Activated CD8-positive, alpha-beta T cell treated with anti-CD3 and anti-CD28 coated beads for 36 hours (primary cell): ENCODE measurements around the gene NXN. TPM values are rescaled to one million over a fixed set of nuclear protein-coding genes. Genes with fewer than 3 reads are reported as not detected.

Experiments
- ATAC-seq: fragments of 200-7000 bp; cut with Tn5 transposase; one replicate; pipeline ENCODE4 v1.10.0; 2021; ENCODE audit warnings: mild to moderate bottlenecking, moderate library complexity
- CTCF ChIA-PET: fragments of 350-600 bp; sonication (Branson Sonifier 250); formaldehyde crosslinking; loops from one replicate; lab custom pipeline; 2021; ENCODE audit warnings: antibody characterized with exemption; lab: Charles Lee
- POLR2A ChIA-PET: fragments of 350-600 bp; sonication (Branson Sonifier 250); formaldehyde crosslinking; loops from one replicate; lab custom pipeline; 2021; ENCODE audit warnings: antibody characterized with exemption; lab: Charles Lee
- DNase-seq: peaks from one replicate; pipeline ENCODE4 v3.0.0-alpha.2; 2020
- H3K27ac Mint-ChIP-seq: one replicate; pipeline ENCODE4 v1.8.0; 2021; ENCODE audit warnings: mild to moderate bottlenecking, mixed read lengths
- H3K27me3 Mint-ChIP-seq: one replicate; pipeline ENCODE4 v1.8.0; 2021; ENCODE audit warnings: mixed read lengths
- H3K36me3 Mint-ChIP-seq: one replicate; pipeline ENCODE4 v1.8.0; 2021; ENCODE audit warnings: low read depth, mixed read lengths
- H3K4me1 Mint-ChIP-seq: one replicate; pipeline ENCODE4 v1.8.0; 2021; ENCODE audit warnings: low read depth, mixed read lengths
- H3K4me3 Mint-ChIP-seq: one replicate; pipeline ENCODE4 v1.8.0; 2021; ENCODE audit warnings: mild to moderate bottlenecking, moderate library complexity, mixed read lengths
- H3K9me3 Mint-ChIP-seq: one replicate; pipeline ENCODE4 v1.8.0; 2021; ENCODE audit warnings: mixed read lengths
- intact Hi-C: fragments of 100-400 bp; cut with micrococcal nuclease; formaldehyde crosslinking; loops from one replicate; pipeline ENCODE4 v1.10.0; 2022
- total RNA-seq, 2 experiments: library from RNA; stranded (reverse); gene quantifications; one replicate each; pipeline ENCODE4 v1.2.3, GENCODE V29; 2021
- TF ChIP-seq, protein P1 (sequence below): fragments of 200-600 bp; IDR thresholded peaks from one replicate; pipeline ENCODE4 v1.8.0; 2022; ENCODE audit warnings: antibody characterized with exemption, mild to moderate bottlenecking

NXN gene
- total RNA-seq, 2 experiments from 2014 or later: 1.2 to 1.4 TPM

DNA sequence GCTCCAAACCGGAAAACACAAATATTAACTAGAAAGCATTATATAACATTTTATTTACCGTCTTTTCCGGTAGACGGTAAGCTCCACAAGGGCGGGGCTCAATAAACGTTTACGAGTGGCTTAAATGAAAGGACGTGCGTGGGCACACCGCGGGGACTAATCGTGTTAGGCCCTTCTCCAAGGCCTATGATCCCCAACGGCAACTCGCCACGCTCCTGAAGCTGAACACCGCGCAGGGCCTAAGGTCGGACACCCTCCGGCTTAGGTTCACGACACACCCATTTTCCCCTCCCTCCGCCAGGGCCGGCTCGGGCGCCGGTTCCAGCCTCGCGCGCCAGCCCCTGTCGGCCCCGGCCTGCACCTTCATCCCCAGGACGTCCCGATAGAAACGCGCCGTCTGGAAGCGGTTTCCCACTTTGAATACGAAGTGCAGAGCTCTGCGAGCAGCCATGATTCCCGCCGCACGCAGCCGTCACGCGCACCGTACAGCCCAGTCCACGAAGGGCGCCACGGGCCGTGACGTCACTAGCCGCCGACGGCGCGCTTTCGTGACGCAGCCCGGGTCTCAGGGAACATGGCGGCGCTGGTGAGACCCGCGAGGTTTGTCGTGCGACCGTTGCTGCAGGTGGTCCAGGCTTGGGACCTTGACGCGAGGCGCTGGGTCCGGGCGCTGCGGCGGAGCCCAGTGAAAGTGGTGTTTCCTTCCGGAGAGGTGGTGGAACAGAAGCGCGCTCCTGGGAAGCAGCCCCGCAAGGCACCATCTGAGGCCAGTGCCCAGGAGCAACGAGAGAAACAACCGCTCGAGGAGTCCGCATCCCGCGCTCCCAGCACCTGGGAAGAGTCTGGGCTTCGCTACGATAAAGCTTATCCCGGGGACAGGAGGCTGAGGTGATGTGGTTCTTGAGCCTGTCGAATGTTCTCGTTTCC, 197.5 kb downstream of the NXN start, which contains the start of the genes GLOD4 and MRM3:
TSS of gene GLOD4 (minus strand) at position 476 of the 927 bp plus-strand sequence. CDS start at position 451, 25 bp downstream.
TSS of gene MRM3 (plus strand) at position 549 of the 927 bp plus-strand sequence. CDS start at position 575, 26 bp downstream.
- no peaks in the 10 kb centered on the region for H3K9me3 Mint-ChIP-seq
- H3K4me3 Mint-ChIP-seq: peak within 1 kb of the TSS; percentile 89
- H3K27me3 Mint-ChIP-seq: no peaks in the 10 kb centered on the region
- TF ChIP-seq, protein P1, sequence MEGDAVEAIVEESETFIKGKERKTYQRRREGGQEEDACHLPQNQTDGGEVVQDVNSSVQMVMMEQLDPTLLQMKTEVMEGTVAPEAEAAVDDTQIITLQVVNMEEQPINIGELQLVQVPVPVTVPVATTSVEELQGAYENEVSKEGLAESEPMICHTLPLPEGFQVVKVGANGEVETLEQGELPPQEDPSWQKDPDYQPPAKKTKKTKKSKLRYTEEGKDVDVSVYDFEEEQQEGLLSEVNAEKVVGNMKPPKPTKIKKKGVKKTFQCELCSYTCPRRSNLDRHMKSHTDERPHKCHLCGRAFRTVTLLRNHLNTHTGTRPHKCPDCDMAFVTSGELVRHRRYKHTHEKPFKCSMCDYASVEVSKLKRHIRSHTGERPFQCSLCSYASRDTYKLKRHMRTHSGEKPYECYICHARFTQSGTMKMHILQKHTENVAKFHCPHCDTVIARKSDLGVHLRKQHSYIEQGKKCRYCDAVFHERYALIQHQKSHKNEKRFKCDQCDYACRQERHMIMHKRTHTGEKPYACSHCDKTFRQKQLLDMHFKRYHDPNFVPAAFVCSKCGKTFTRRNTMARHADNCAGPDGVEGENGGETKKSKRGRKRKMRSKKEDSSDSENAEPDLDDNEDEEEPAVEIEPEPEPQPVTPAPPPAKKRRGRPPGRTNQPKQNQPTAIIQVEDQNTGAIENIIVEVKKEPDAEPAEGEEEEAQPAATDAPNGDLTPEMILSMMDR: peak; percentile 15
- peak within 1 kb of the TSS; percentile 96 for H3K27ac Mint-ChIP-seq
- ChIA-PET CTCF (interaction anchor here (0.7 to 2.6 kb wide), 13 partner anchors 8 to 370 kb away, joined by 3 to 10 read pairs (median 3); partner anchors contain the start of gene TIMM22), POLR2A (interaction anchor here (0.5 to 3.1 kb wide), 22 partner anchors 8 to 431 kb away, joined by 3 to 34 read pairs (median 4); partner anchors contain the start of genes GEMIN4, NXN, TIMM22 and VPS53)
- H3K36me3 Mint-ChIP-seq: peaks cover 33% of the 10 kb centered on the region
- intact Hi-C loops: no loop called here
- peaks cover 32% of the 10 kb centered on the region for H3K4me1 Mint-ChIP-seq
- ATAC-seq (peak; percentile 95), DNase-seq (peak; percentile 96)

- Mint-ChIP-seq H3K27ac (peak overlapping the region; percentile 16), H3K9me3 (no peaks in the 10 kb centered on the region), H3K36me3 (peaks cover 54% of the 10 kb centered on the region), H3K4me1 (peaks cover 29% of the 10 kb centered on the region), H3K4me3 (no peak overlapping the region), H3K27me3 (no peaks in the 10 kb centered on the region)
- ChIA-PET POLR2A (no interaction called here), CTCF (interaction anchor here (1.5 to 1.8 kb wide), 2 partner anchors 78 to 203 kb away, joined by 5 to 6 read pairs; no protein-coding TSS in a partner anchor)
- TF ChIP-seq, protein P1: no peak
- intact Hi-C loops: no loop called here
- DNase-seq (no peak), ATAC-seq (no peak)
Measured at GRCh38 chr17:778096-778495, 201.5 kb downstream of the NXN start.

- TF ChIP-seq, protein P1: no peak
- no peak overlapping the region for H3K4me3 Mint-ChIP-seq
- DNase-seq: no peak
- no peak for ATAC-seq
- H3K4me1 Mint-ChIP-seq: peaks cover 22% of the 10 kb centered on the region
- ChIA-PET CTCF (interaction anchor here (1.2 to 1.8 kb wide), 2 partner anchors 8 to 21 kb away, joined by 3 to 5 read pairs; partner anchors contain the start of genes GEMIN4, GLOD4 and MRM3), POLR2A (interaction anchor here (1.0 kb wide), 1 partner anchor 9 kb away, joined by 3 read pairs; no protein-coding TSS in a partner anchor)
- intact Hi-C loops: no loop called here
- peaks cover 63% of the 10 kb centered on the region for H3K36me3 Mint-ChIP-seq
- no peaks in the 10 kb centered on the region for H3K9me3 Mint-ChIP-seq
- peak overlapping the region; percentile 82 for H3K27ac Mint-ChIP-seq
- no peaks in the 10 kb centered on the region for H3K27me3 Mint-ChIP-seq
Measured at GRCh38 chr17:774313-774584, 205.3 kb downstream of the NXN start.

DNA sequence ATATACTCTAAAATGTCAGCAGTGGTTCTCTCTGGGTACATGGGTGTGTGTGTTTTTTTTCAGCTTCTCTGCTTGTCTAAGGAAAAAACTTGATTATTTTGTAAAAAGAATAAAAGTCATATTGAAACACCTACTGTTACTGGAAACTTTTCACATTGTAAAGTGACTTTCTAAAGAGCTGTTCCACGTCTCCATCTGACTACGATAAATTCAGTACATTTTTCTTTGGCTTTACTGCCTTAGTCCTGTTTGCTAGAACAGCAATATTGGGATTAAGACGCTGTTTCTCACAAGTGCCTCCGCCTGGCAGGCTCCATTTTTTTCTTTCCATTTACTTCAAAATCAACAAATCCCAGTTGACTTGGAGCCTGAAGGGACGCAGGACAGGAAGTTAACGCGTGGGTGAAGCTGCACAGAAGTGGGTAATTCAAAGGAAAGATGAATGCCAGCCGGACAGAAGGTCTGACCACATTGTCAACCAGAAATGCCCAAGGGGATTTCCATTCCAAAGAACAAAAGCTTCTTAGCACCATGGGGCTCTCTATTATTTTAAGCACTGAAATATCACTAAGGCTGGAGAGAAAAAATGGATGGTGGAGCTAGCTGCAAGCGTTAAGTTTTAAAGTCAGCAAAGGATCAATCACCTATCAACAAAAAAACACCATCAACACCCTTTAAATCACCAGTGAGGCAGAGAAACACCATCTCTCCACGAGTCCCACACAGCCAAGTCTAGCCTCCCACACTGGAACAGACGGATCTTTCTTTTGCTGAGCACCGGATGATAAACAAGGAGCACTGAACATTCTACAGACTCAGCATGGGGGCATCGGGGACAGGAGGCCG, 205.9 kb downstream of the NXN start:
- POLR2A ChIA-PET: interaction anchor here (0.8 to 1.1 kb wide), 3 partner anchors 8 to 12 kb away, joined by 3 to 6 read pairs (median 5); partner anchors contain the start of genes GLOD4 and MRM3
- peaks cover 22% of the 10 kb centered on the region for H3K4me1 Mint-ChIP-seq
- H3K9me3 Mint-ChIP-seq: no peaks in the 10 kb centered on the region
- ATAC-seq (peak; percentile 34), DNase-seq (peak; percentile 41)
- CTCF ChIA-PET: interaction anchor here (1.2 to 1.8 kb wide), 4 partner anchors 8 to 283 kb away, joined by 3 to 6 read pairs (median 5); partner anchors contain the start of genes GEMIN4, GLOD4, MRM3 and TIMM22
- TF ChIP-seq, protein P1: no peak
- no peaks in the 10 kb centered on the region for H3K27me3 Mint-ChIP-seq
- H3K27ac Mint-ChIP-seq: peak overlapping the region; percentile 82
- intact Hi-C loops: no loop called here
- peaks cover 64% of the 10 kb centered on the region for H3K36me3 Mint-ChIP-seq
- peak overlapping the region; percentile 38 for H3K4me3 Mint-ChIP-seq
